Measurements from ENCODE around the gene QPRT.

Gene QPRT

GRCh38 chr16:29675811-29676643 is 3.0 kb upstream of the QPRT start (continued):
- TF ChIP-seq, protein P1, sequence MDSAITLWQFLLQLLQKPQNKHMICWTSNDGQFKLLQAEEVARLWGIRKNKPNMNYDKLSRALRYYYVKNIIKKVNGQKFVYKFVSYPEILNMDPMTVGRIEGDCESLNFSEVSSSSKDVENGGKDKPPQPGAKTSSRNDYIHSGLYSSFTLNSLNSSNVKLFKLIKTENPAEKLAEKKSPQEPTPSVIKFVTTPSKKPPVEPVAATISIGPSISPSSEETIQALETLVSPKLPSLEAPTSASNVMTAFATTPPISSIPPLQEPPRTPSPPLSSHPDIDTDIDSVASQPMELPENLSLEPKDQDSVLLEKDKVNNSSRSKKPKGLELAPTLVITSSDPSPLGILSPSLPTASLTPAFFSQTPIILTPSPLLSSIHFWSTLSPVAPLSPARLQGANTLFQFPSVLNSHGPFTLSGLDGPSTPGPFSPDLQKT (IDR thresholded peaks at IDR 0.05; ENCODE audit: borderline replicate concordance, low read depth, low read length), result no peak
- TF ChIP-seq ZBTB1 (tag by site-specific recombination; IDR thresholded peaks at IDR 0.05) (no peak), PRDM10 (tag by site-specific recombination; IDR thresholded peaks at IDR 0.05) (peak; percentile 87), SCRT2 (tag by site-specific recombination; IDR thresholded peaks at IDR 0.05) (no peak), ZNF335 (tag by site-specific recombination; conservative IDR thresholded peaks at IDR 0.05) (peak; percentile 68), ZSCAN18 (tag by site-specific recombination; IDR thresholded peaks at IDR 0.05) (no peak), ZNF621 (tag by site-specific recombination; IDR thresholded peaks at IDR 0.05) (no peak), ZNF221 (tag by site-specific recombination; IDR thresholded peaks at IDR 0.05; ENCODE audit: borderline replicate concordance) (no peak), SP2 (tag by site-specific recombination; IDR thresholded peaks at IDR 0.05) (peak; percentile 33; the same call in 1 of the 2 replicates), MZF1 (tag by site-specific recombination; IDR thresholded peaks at IDR 0.05; ENCODE audit: borderline replicate concordance) (no peak), ZSCAN30 (tag by site-specific recombination; IDR thresholded peaks at IDR 0.05) (no peak), ZNF239 (tag by site-specific recombination; IDR thresholded peaks at IDR 0.05) (no peak), SP3 (tag by site-specific recombination; IDR thresholded peaks at IDR 0.05) (peak; percentile 20; the same call in 1 of the 2 replicates), BCL11A (tag by site-specific recombination; IDR thresholded peaks at IDR 0.05; ENCODE audit: low read depth) (no peak), ZBTB17 (tag by site-specific recombination; IDR thresholded peaks at IDR 0.05) (peak; percentile 98), ZNF677 (tag by site-specific recombination; IDR thresholded peaks at IDR 0.05) (no peak), INSM2 (tag by site-specific recombination; IDR thresholded peaks at IDR 0.05) (no peak), PATZ1 (tag by site-specific recombination; IDR thresholded peaks at IDR 0.05) (no peak), ZNF175 (tag by site-specific recombination; IDR thresholded peaks at IDR 0.05) (no peak), ZNF10 (tag by site-specific recombination; IDR thresholded peaks at IDR 0.05) (no peak), ZNF133 (tag by site-specific recombination; IDR thresholded peaks at IDR 0.05) (no peak), ZNF148 (tag by site-specific recombination; IDR thresholded peaks at IDR 0.05; ENCODE audit: borderline replicate concordance) (no peak), SP7 (tag by site-specific recombination; IDR thresholded peaks at IDR 0.05) (no peak), MEIS1 (CRISPR knock-in tag; IDR thresholded peaks at IDR 0.05; ENCODE audit: borderline replicate concordance) (no peak), HOXC10 (CRISPR knock-in tag; IDR thresholded peaks at IDR 0.05) (no peak), KLF1 (tag by site-specific recombination; IDR thresholded peaks at IDR 0.05) (no peak), TRIM28 (IDR thresholded peaks at IDR 0.05; ENCODE audit: borderline replicate concordance, low read length) (no peak), ZNF426 (tag by site-specific recombination; IDR thresholded peaks at IDR 0.05) (no peak)
